Suppressor macrophage (primary cell): Measurements from ENCODE around the gene MYO9A.
A peak's percentile ranks its signal among the peaks of the same experiment; 100 is the strongest.

Experiments used
- DNase-seq, 4 experiments: peaks; one replicate each; pipeline ENCODE4 v3.0.0-alpha.2; 2020 to 2022

Gene MYO9A

DNA sequence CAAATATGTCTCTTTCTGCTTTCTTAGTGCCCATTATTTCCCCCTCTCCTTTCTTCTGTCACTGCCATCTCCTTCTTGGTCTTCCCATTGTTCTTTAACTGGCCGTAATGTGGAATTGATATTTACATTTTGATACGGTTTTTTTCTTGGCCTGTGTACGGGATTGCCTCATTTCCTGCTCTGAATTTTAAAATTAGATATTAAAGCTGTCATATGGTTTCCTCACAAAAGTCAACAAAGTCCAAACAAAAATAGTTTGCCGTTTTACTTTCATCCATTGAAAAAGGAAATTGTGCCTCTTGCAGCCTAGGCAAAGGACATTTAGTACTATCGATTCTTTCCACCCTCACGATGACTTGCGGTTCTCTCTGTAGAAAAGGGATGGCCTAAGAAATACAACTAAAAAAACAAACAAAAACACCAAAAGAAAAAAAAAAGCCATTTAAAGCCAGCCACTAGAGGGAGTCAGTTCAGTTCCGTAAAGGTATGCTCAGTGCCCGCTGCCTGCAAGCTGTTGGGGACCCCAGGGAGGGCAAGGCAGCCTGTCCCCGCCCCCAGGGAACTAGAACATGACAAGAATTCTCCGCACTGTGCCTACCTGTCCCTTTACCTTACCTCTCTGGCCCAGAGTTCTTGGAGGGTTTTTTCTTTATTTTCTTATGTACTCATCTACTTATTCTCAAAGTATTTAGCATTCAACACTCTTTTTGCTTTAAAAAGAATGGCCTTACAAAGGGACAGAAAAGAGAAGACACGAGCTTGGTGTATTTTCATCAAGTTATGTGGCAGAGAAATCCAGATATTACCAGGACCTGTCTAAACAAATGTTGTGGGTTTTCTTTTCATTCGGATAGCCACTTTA is 337.6 kb downstream of the MYO9A start:
- peak; percentile 13 to 55 (median 46) for DNase-seq

DNA sequence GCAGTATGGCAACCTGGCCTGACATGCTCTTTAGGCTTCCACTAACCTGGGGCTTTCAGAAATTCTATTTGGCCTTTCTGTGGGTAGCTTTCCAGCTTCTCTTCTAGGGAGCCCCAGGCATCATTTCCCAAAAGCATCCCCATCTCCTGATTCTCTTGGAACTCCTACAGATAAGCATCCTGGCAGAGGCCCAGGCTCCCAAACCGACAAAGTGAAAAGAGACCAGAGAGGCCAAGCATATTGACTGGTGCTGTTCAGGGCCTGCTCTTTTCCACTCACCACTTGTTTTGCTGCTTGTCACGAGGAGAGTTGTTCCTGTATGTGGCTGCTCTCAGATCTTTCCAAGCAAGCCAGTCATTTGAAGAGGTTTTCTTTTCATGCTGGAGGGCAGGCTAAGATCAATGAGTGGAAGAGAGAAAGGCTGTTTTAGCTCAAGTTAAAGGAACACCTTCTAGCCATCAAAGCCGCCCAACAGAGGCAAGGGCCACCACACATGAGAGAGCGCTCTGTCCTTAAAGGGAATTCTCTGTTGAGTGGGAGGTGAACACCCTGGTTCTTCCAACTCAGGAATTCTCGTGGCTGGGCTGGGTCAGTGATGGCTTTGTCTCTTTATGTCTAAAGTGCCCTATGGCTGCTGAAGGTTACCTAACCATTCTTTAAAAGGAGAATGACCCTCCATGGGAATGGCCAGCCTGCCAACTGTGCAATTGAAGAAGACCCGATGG is 338.7 kb downstream of the MYO9A start:
- DNase-seq: no peak

DNA sequence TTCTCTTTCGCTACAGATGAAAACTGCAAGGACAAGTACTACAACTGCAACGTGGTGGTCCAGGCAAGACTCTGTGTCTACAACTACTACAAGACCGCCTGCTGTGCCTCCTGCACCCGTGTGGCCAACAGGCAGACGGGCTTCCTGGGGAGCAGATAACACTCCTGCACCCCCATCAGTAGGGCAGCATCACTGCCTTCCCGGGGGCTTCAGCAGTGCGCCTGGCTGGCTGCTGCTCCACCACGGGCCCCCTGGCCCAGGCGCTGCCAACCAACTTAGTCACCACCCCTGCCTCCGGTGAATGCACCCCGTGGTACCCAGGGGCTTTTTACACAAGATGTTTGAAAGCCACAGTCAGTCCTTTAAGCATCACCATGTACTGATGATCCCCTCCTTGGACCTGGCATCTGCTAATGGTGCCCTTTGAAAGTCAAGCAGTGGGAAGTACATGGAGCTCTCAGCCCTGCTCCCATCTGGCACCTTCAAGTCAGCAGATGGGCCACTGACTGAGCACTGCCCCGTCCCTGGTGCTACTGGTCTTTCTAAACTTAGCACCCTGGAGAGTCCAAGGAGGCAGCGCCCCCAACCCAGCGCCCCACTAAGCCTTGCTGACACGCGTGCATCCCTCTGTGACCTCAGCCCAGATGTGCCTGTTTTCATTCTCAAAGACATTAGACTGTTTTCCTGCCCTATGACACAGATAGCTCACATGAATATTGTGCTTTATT is 340.6 kb downstream of the MYO9A start:
- DNase-seq: no peak

DNA sequence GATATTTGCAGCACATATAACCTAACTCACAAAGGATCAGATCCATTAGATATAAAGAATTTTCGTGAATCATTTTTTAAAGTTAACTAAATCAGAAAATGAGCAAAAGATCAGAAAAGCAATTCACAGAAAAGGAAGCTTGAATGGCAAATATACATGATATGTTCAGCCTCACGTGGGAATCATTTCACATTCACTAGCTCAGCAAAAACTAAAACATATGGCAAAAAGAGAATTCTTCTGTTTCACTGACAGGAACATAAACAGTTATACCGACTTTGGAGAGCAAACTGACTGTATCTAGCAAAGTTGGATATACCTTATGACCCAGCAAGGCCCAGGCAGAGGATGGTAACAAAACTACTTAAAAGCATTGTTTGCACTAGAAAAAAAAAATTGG is 341.6 kb downstream of the MYO9A start:
- no peak for DNase-seq

DNA sequence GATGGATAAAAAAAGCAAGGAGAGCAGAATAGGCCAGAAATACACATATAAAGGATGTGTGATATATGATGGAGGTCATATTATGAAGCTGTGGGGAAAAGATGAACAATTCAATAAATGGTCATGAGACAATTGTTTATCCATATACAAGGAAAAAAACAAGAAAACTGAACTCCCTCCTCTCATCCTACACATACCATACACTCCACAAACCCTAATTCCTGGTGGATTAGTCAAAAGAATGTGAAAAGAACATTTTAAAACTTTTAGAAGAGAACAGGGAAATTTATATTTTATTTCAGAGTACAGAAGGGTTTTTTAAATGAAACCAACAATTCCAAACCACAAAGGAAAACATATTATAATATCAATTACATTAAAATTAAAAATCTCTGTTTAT is 342.1 kb downstream of the MYO9A start:
- DNase-seq: no peak

DNA sequence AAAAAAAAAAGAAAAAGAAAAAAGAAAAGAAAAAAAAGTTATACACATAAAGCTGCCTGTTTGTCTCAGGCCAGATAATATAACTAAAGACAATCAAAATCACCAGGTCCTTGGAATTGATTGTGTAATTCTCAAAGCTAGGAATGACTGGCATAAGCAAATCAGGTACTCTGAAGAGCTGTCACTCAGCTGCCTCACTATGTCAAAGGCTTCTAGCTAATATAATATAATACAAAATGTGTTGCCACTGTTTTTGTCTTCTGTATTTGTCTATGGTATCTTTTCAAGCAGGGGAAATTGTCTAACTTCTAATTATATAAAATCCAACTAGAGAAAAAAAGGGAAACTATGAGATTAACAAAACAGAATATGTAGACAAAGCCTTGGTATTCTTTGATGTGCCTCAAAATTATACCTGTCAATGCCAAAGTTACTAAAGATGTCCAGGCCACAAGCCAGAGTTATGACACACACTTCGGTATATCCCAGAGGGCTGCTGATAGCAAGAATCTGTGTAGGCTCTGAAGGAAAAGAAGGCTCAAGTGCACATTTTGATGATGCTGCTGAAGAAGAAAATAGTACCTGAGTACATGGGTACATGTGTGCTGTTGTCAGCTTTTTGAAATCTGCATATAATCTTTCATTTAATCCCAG is 344.6 kb downstream of the MYO9A start:
- DNase-seq: no peak
